ENCODE data around the gene LARGE1. TPM values are rescaled to one million over a fixed set of nuclear protein-coding genes. Genes with fewer than 3 reads are reported as not detected.

LARGE1 gene
- total RNA-seq, 1 experiment from 2014 or later: 5.8 TPM

DNA sequence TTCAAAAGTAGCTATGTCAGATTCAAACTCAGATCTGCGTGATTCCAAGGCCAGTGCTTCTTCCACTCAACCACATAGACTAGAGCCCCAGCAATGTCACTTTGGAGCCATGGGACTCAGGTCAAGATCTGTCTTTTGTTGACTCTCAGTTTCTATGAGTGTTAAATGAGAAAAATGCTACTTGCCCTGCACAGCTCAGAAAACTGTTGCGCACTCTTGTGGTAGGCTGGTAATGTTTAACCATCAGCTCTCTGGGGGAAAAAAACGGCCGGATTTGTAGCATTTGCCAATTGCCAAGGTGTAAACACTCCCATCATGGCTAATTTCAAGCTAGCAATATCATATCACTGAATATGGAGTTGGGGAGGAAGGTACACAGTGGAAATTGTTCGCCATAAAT is 534.0 kb downstream of the LARGE1 start:
- TF ChIP-seq, protein P1, sequence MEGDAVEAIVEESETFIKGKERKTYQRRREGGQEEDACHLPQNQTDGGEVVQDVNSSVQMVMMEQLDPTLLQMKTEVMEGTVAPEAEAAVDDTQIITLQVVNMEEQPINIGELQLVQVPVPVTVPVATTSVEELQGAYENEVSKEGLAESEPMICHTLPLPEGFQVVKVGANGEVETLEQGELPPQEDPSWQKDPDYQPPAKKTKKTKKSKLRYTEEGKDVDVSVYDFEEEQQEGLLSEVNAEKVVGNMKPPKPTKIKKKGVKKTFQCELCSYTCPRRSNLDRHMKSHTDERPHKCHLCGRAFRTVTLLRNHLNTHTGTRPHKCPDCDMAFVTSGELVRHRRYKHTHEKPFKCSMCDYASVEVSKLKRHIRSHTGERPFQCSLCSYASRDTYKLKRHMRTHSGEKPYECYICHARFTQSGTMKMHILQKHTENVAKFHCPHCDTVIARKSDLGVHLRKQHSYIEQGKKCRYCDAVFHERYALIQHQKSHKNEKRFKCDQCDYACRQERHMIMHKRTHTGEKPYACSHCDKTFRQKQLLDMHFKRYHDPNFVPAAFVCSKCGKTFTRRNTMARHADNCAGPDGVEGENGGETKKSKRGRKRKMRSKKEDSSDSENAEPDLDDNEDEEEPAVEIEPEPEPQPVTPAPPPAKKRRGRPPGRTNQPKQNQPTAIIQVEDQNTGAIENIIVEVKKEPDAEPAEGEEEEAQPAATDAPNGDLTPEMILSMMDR (IDR thresholded peaks at IDR 0.05; ENCODE audit: insufficient read depth in 1 of 2, low read depth in 1 of 2, low read length in 1 of 2, severe bottlenecking in 1 of 2, unreplicated experiment in 1 of 2): no peak
- Mint-ChIP-seq H3K27ac (ENCODE audit: unreplicated experiment) (no peak overlapping the region), H3K4me3 (ENCODE audit: unreplicated experiment) (no peak overlapping the region), H3K36me3 (ENCODE audit: insufficient read depth, unreplicated experiment) (no peaks in the 10 kb centered on the region), H3K27me3 (ENCODE audit: insufficient read depth, unreplicated experiment) (no peaks in the 10 kb centered on the region), H3K9me3 (ENCODE audit: unreplicated experiment) (peaks cover 8% of the 10 kb centered on the region), H3K4me1 (ENCODE audit: low read depth, unreplicated experiment) (peaks cover 17% of the 10 kb centered on the region)
- BruUV-seq (replicated peaks): no TSS peak
- DNase-seq: no peak
- no peaks in the 10 kb centered on the region for H3K27me3 ChIP-seq (replicated peaks; ENCODE audit: control insufficient read depth, insufficient read depth, low read length)
- ChIA-PET POLR2A (no interaction called here), CTCF (interaction anchor here (0.6 kb wide), 1 partner anchor 84 kb away, joined by 7 read pairs; no protein-coding TSS in a partner anchor)
- H3K36me3 ChIP-seq (ENCODE audit: control insufficient read depth, insufficient read depth, low read length): no peaks in the 10 kb centered on the region
- H3K4me3 ChIP-seq (ENCODE audit: low read depth, low read length): no peak overlapping the region
- H3K9me3 ChIP-seq: no peaks in the 10 kb centered on the region
- peaks cover 16% of the 10 kb centered on the region for H3K4me1 ChIP-seq
- intact Hi-C loops (cut with micrococcal nuclease; ENCODE audit: unreplicated experiment): no loop called here

DNA sequence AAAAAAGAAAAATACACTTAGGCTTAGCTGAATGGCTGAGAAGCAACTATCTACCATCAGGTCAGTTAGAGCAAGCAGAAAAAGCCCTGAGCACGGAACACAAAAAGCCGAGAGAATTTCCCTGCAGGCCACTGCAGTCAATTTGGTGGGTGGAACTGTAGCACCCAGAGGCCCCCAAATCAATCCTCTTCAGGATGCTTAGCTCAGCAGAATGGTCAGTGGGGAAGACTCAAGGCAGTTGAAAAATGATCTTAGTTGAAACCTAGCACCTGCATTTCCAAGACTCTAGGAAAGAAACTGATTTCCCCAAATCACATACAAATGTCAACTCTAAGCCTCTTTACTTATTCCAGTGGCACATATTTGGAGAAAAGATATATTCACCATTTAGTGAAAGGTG is 534.7 kb downstream of the LARGE1 start:
- H3K4me1 ChIP-seq: peaks cover 16% of the 10 kb centered on the region
- no peaks in the 10 kb centered on the region for H3K36me3 ChIP-seq (ENCODE audit: control insufficient read depth, insufficient read depth, low read length)
- Mint-ChIP-seq H3K4me1 (ENCODE audit: low read depth, unreplicated experiment) (peaks cover 17% of the 10 kb centered on the region), H3K36me3 (ENCODE audit: insufficient read depth, unreplicated experiment) (no peaks in the 10 kb centered on the region), H3K27me3 (ENCODE audit: insufficient read depth, unreplicated experiment) (no peaks in the 10 kb centered on the region), H3K4me3 (ENCODE audit: unreplicated experiment) (no peak overlapping the region), H3K27ac (ENCODE audit: unreplicated experiment) (no peak overlapping the region), H3K9me3 (ENCODE audit: unreplicated experiment) (peaks cover 8% of the 10 kb centered on the region)
- H3K27me3 ChIP-seq (replicated peaks; ENCODE audit: control insufficient read depth, insufficient read depth, low read length): no peaks in the 10 kb centered on the region
- ChIA-PET POLR2A (no interaction called here), CTCF (interaction anchor here (0.6 kb wide), 1 partner anchor 83 kb away, joined by 7 read pairs; no protein-coding TSS in a partner anchor)
- TF ChIP-seq, protein P1 (IDR thresholded peaks at IDR 0.05; ENCODE audit: insufficient read depth in 1 of 2, low read depth in 1 of 2, low read length in 1 of 2, severe bottlenecking in 1 of 2, unreplicated experiment in 1 of 2): no peak
- DNase-seq: no peak
- H3K9me3 ChIP-seq: no peaks in the 10 kb centered on the region
- intact Hi-C loops (cut with micrococcal nuclease; ENCODE audit: unreplicated experiment): no loop called here
- H3K4me3 ChIP-seq (ENCODE audit: low read depth, low read length): no peak overlapping the region
- BruUV-seq (replicated peaks): no TSS peak

DNA sequence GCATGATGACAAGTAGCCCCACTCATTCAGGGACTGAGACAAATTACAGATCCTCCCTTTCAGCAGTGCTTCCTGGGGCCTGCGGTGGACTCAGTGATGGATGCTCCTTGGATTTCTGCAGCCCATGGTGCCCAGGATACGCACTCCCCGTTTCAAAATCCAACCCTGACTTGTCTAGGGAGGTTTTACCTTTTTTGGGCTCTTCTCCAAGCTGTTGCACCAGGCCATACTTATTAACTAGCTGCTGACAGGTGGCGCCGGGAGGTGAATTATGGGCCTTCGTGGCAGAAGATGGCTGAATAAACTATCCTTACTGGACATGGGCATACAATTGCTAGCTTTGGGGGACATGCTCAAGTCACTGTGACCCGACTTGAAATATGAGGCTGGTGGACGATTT is 537.8 kb downstream of the LARGE1 start:
- Mint-ChIP-seq H3K4me1 (ENCODE audit: low read depth, unreplicated experiment) (peaks cover 17% of the 10 kb centered on the region), H3K27me3 (ENCODE audit: insufficient read depth, unreplicated experiment) (no peaks in the 10 kb centered on the region), H3K9me3 (ENCODE audit: unreplicated experiment) (peaks cover 21% of the 10 kb centered on the region), H3K27ac (ENCODE audit: unreplicated experiment) (peak overlapping the region; percentile 3), H3K36me3 (ENCODE audit: insufficient read depth, unreplicated experiment) (no peaks in the 10 kb centered on the region), H3K4me3 (ENCODE audit: unreplicated experiment) (no peak overlapping the region)
- TF ChIP-seq, protein P1 (IDR thresholded peaks at IDR 0.05; ENCODE audit: insufficient read depth in 1 of 2, low read depth in 1 of 2, low read length in 1 of 2, severe bottlenecking in 1 of 2, unreplicated experiment in 1 of 2): no peak
- ChIA-PET POLR2A (no interaction called here), CTCF (interaction anchor here (1.1 kb wide), 1 partner anchor 137 kb away, joined by 4 read pairs; no protein-coding TSS in a partner anchor)
- BruUV-seq (replicated peaks): no TSS peak
- no peaks in the 10 kb centered on the region for H3K27me3 ChIP-seq (replicated peaks; ENCODE audit: control insufficient read depth, insufficient read depth, low read length)
- H3K4me1 ChIP-seq: peaks cover 16% of the 10 kb centered on the region
- H3K36me3 ChIP-seq (ENCODE audit: control insufficient read depth, insufficient read depth, low read length): no peaks in the 10 kb centered on the region
- no peak overlapping the region for H3K4me3 ChIP-seq (ENCODE audit: low read depth, low read length)
- peaks cover 3% of the 10 kb centered on the region; the same call in 1 of the 2 replicates for H3K9me3 ChIP-seq
- no peak for DNase-seq
- intact Hi-C loops (cut with micrococcal nuclease; ENCODE audit: unreplicated experiment): no loop called here
